Keratinocyte (primary cell): ENCODE results near the gene CDCA5. TPM values are rescaled to one million over a fixed set of nuclear protein-coding genes. Genes with fewer than 3 reads are reported as not detected.

Experiments used
- DNase-seq: peaks from one replicate; pipeline ENCODE4 v3.0.0-alpha.2; 2011; ENCODE audit warnings: low read depth, missing footprints, low spot score
- FAIRE-seq: peaks from 2 replicates; lab custom pipeline; 2011; peaks lifted over from hg19 to GRCh38; lab: Jason Lieb, UNC
- H2AFZ ChIP-seq: 2 replicates; pipeline ENCODE4 v1.6.0; 2012; ENCODE audit warnings: low read length, control low read depth, inconsistent platforms; ENCODE audit not compliant: control insufficient read depth
- H3K27ac ChIP-seq: 2 replicates; pipeline ENCODE4 v1.5.1; 2011; ENCODE audit warnings: low read length; ENCODE audit not compliant: control insufficient read depth, insufficient read depth
- H3K27me3 ChIP-seq: 3 replicates; pipeline ENCODE4 v1.6.0; 2011; ENCODE audit warnings: low read length; ENCODE audit not compliant: control insufficient read depth, insufficient read depth; ENCODE audit errors: extremely low read depth
- H3K36me3 ChIP-seq, 2 experiments: 2 replicates in 1 of 2; 3 replicates in 1 of 2; pipeline ENCODE4 v1.5.1; 2011; ENCODE audit warnings: low read length in 2 of 2, mild to moderate bottlenecking in 1 of 2; ENCODE audit not compliant: control insufficient read depth in 2 of 2, insufficient read depth in 2 of 2; ENCODE audit errors: extremely low read depth in 1 of 2
- H3K4me1 ChIP-seq: 3 replicates; pipeline ENCODE4 v1.5.1; 2011; ENCODE audit warnings: low read length; ENCODE audit not compliant: control insufficient read depth, insufficient read depth; ENCODE audit errors: extremely low read depth
- H3K4me2 ChIP-seq: 3 replicates; pipeline ENCODE4 v1.6.0; 2011; ENCODE audit warnings: low read depth, low read length; ENCODE audit not compliant: control insufficient read depth, insufficient read depth; ENCODE audit errors: extremely low read depth
- H3K4me3 ChIP-seq, 3 experiments: fragments of 200-600 bp in 1 of 3; sonication (generic) in 1 of 3; 2 replicates in 2 of 3; 3 replicates in 1 of 3; pipeline ENCODE4 v1.5.1; 2011 to 2016; ENCODE audit warnings: low read length in 3 of 3, mild to moderate bottlenecking in 3 of 3, control low read depth in 2 of 3, inconsistent platforms in 1 of 3, low read depth in 1 of 3, mixed read lengths in 1 of 3, mixed run types in 1 of 3, moderate library complexity in 1 of 3; ENCODE audit not compliant: control insufficient read depth in 2 of 3, insufficient read depth in 2 of 3; ENCODE audit errors: extremely low read depth in 1 of 3
- H3K79me2 ChIP-seq: 2 replicates; pipeline ENCODE4 v1.6.0; 2012; ENCODE audit warnings: low read length; ENCODE audit not compliant: control insufficient read depth, insufficient read depth
- H3K9ac ChIP-seq: 3 replicates; pipeline ENCODE4 v1.6.0; 2011; ENCODE audit warnings: low read length; ENCODE audit not compliant: control insufficient read depth, insufficient read depth; ENCODE audit errors: extremely low read depth
- H3K9me1 ChIP-seq: 3 replicates; pipeline ENCODE4 v1.6.0; 2011; ENCODE audit warnings: low read length; ENCODE audit not compliant: control insufficient read depth, insufficient read depth; ENCODE audit errors: extremely low read depth
- H3K9me3 ChIP-seq: 2 replicates; pipeline ENCODE4 v1.5.1; 2012; ENCODE audit warnings: low read depth, low read length; ENCODE audit not compliant: control insufficient read depth
- H4K20me1 ChIP-seq: 3 replicates; pipeline ENCODE4 v1.6.0; 2011; ENCODE audit warnings: low read length; ENCODE audit not compliant: control insufficient read depth, insufficient read depth; ENCODE audit errors: extremely low read depth
- EZH2 ChIP-seq: IDR thresholded peaks from one replicate; pipeline ENCODE4 v1.6.1; 2012; ENCODE audit warnings: inconsistent platforms, mild to moderate bottlenecking, low read length, moderate library complexity
- dilution Hi-C: fragments of 300-500 bp; cut with MboI; formaldehyde crosslinking; loops from one replicate; pipeline ENCODE4 v1.7.0; 2020; ENCODE audit warnings: low sequenced_read_pairs; ENCODE audit not compliant: extremely low pct_ligation_motif_present
- polyA plus RNA-seq, 5 experiments: library from polyadenylated mRNA; depleted of rRNA in 3 of 5; stranded (reverse) in 3 of 5; stranded (forward) in 1 of 5; unstranded in 1 of 5; fragments of >200 nt; gene quantifications; 1 replicate in 1 of 5; 2 replicates in 3 of 5; 3 replicates in 1 of 5; pipeline versions ENCODE4 v1.2.1 to v1.2.3, GENCODE V29; 2011 to 2012; ENCODE audit warnings: missing spikeins in 2 of 5, low read depth in 1 of 5, low replicate concordance in 1 of 5
- TF ChIP-seq, protein P1 (sequence below), 3 experiments: IDR thresholded peaks in 1 of 3; conservative IDR thresholded peaks in 1 of 3; optimal IDR thresholded peaks in 1 of 3; 2 replicates in 2 of 3; 3 replicates in 1 of 3; pipeline versions ENCODE3 to v1.5.1; 2011; ENCODE audit warnings: low read length in 3 of 3, mild to moderate bottlenecking in 3 of 3, moderate library complexity in 2 of 3, control low read depth in 1 of 3, inconsistent platforms in 1 of 3; ENCODE audit not compliant: insufficient read depth in 2 of 3; ENCODE audit errors: extremely low read depth in 1 of 3

CDCA5 gene
- polyA plus RNA-seq, 1 donor (not counting 4 experiments of a cell fraction or from before 2014, with no cell fraction given): 8.0 TPM

DNA sequence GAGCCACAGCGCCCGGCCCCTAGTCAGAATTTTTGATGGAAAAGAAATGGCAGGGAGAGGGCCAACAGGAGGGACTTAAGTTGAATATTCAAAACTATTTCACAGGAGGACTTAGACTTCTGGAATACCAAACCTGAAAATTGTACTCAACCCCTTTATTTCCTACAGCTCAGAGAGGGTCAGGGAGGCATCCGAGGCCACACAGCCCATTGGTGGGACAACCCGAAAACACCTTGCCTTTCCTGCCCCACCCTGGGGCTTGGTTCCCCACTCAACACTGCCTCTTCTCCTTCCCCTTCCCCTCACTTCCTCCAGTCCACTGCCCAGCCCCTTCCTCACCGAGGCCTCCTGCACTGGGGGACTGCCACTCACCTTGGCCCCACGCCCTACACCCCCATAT lies 26.8 kb downstream of the CDCA5 start:
- Histone ChIP-seq H3K9me3 (no peaks in the 10 kb centered on the region), H3K4me2 (no peak overlapping the region), H3K9me1 (no peaks in the 10 kb centered on the region), H2AFZ (no peak overlapping the region), H3K9ac (no peak overlapping the region), H3K79me2 (no peaks in the 10 kb centered on the region), H3K27ac (no peak overlapping the region), H3K4me1 (no peaks in the 10 kb centered on the region), H4K20me1 (no peaks in the 10 kb centered on the region), H3K4me3 (no peak overlapping the region), H3K27me3 (peaks cover 4% of the 10 kb centered on the region), H3K36me3 (no peaks in the 10 kb centered on the region)
- no peak for DNase-seq
- dilution Hi-C loops: no loop called here
- FAIRE-seq: no peak
- TF ChIP-seq, protein P1, sequence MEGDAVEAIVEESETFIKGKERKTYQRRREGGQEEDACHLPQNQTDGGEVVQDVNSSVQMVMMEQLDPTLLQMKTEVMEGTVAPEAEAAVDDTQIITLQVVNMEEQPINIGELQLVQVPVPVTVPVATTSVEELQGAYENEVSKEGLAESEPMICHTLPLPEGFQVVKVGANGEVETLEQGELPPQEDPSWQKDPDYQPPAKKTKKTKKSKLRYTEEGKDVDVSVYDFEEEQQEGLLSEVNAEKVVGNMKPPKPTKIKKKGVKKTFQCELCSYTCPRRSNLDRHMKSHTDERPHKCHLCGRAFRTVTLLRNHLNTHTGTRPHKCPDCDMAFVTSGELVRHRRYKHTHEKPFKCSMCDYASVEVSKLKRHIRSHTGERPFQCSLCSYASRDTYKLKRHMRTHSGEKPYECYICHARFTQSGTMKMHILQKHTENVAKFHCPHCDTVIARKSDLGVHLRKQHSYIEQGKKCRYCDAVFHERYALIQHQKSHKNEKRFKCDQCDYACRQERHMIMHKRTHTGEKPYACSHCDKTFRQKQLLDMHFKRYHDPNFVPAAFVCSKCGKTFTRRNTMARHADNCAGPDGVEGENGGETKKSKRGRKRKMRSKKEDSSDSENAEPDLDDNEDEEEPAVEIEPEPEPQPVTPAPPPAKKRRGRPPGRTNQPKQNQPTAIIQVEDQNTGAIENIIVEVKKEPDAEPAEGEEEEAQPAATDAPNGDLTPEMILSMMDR (optimal IDR thresholded peaks at IDR 0.05 in 1 of 3, IDR thresholded peaks at IDR 0.05 in 1 of 3, conservative IDR thresholded peaks at IDR 0.05 in 1 of 3; ENCODE audit: extremely low read depth in 1 of 3, insufficient read depth in 2 of 3, low read length in 3 of 3): no peak
- no peak for TF ChIP-seq EZH2

DNA sequence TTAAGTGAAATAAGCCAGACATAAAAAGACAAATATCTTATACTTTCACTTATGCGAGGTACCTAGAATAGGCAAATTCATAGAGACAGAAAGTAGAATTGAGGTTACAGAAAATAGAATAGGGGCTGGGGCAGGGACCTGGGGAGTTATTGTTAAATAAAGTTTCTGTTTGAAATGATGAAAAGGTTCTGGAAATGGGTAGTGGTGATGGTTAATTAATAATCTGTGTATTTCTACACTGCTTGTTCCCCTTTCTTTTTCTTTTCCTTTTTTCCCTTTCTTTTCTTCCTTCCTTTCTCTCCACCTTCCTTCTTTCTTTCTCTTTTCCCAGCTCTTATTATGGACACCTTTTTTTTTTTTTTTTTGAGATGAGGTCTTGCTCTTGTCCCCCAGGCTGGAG lies 28.3 kb downstream of the CDCA5 start:
- no peak for FAIRE-seq
- dilution Hi-C loops: no loop called here

More for the DNA sequence above, 28.3 kb downstream of the CDCA5 start:
- no peaks in the 10 kb centered on the region for H3K36me3 ChIP-seq
- no peak overlapping the region for H3K4me3 ChIP-seq
- H2AFZ ChIP-seq: no peak overlapping the region
- H3K9ac ChIP-seq: no peak overlapping the region
- no peaks in the 10 kb centered on the region for H3K79me2 ChIP-seq
- no peaks in the 10 kb centered on the region for H3K4me1 ChIP-seq
- H4K20me1 ChIP-seq: no peaks in the 10 kb centered on the region
- no peak overlapping the region for H3K27ac ChIP-seq
- no peaks in the 10 kb centered on the region for H3K9me1 ChIP-seq
- H3K9me3 ChIP-seq: no peaks in the 10 kb centered on the region
- DNase-seq: no peak
- no peak overlapping the region for H3K4me2 ChIP-seq
- H3K27me3 ChIP-seq: peaks cover 4% of the 10 kb centered on the region
- TF ChIP-seq, protein P1 (optimal IDR thresholded peaks at IDR 0.05 in 1 of 3, IDR thresholded peaks at IDR 0.05 in 1 of 3, conservative IDR thresholded peaks at IDR 0.05 in 1 of 3; ENCODE audit: extremely low read depth in 1 of 3, insufficient read depth in 2 of 3, low read length in 3 of 3): no peak
- TF ChIP-seq EZH2: no peak
